Measurements from ENCODE around the gene GNB5.
"Not testable (repeated sequence)": the region's sequence is repeated elsewhere in the genome, so short reads cannot be mapped to it uniquely, and the experiment has no call there.

The GNB5 gene

DNA sequence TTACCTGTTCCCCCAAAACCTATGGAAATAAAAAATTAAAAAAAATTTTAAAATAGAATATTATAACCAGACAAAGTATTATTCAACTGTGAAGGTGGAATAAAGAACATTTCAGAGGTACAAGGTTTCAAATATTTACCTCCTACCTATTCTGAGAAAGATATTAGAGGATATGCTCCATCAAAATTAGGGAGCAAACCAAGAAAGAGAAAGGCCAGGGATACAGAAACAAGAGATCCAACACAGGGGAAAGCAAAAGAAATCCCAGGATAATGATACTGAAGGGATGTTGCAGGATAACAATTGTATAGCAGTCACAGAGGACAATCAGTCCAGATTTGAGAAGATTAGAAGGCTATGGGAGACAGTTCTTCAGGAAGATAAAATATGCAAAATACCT is 101.0 kb downstream of the GNB5 start:
- no peak for DNase-seq

- peak; percentile 50 to 66 (median 58) for DNase-seq
Observed at GRCh38 chr15:52086011-52086786, 105.0 kb downstream of the GNB5 start.

DNA sequence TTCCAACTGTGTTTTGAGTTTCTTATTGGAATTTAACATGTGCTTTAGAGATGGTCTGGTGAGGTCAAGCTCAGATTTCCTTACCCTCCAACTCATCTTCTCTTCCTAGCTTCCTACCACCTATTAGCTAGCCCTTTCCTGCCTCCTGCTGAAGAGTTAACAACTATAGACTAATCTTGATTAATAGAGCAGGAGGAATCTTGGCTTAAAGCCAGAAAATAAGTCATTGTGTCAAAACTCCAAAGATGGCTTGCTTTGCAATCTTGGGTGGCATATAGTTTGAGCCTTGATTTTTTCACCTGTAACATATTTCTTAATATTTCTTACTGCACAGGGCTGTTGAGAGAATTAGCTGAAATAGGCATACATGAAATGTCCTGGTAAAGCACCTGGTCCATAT is 105.9 kb downstream of the GNB5 start:
- no peak for DNase-seq

- DNase-seq, result no peak
Observed at GRCh38 chr15:52083603-52084002, 107.6 kb downstream of the GNB5 start.

DNA sequence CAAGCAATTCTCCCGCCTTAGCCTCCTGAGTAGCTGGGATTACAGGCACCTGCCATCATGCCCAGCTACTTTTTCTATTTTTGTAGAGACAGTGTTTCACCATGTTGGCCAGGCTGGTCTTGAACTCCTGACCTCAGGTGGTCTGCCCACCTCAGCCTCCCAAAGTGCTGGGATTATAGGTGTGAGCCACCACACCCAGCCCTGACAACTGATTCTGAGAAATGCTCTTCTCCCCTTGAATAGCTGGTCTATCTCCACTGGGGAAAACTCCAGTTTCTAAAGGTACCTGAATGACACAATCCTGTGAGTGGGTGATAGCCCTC is 108.2 kb downstream of the GNB5 start:
- DNase-seq, result not testable (repeated sequence)

DNA sequence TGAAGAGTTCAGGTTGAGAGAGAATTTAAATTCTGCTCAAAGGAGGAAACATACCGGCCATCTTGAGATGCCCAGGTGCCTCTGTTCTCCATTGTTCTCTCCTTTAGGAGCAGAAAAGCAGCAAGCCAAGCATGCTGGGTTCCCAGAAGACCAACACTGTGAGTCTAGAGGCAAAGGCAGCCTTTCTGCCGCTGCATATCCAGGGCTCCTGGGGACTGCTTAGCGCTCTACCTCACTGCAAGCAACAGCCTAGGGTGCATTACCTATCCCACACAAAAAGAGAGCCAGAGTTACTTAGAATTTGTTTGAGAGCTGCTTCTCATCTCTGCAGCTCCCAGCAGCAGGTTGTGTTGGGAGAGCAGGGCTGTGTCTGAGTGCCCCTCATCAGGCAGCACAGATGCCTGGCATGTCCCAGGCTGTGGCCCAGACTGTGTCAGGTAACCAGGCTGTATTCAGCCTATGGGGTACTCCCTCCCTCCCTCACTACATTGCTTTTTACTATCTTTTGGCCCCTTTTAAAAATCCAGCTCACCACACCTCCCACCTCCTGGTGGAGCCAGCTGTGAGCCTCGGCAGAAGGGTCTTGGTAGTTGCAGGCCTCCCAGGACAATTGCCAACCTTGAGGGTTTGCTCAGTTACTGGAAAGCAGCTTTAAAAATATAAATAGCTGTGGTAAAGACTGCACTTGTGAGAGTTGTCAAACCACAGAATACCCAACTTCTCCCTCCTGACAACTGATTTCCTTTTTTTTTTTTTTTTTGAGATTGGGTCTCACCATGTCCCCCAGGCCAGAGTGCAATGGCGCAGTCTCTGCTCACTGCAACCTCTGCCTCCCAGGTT is 108.8 kb downstream of the GNB5 start:
- peak in 1 of 3 donors; percentile 29 for DNase-seq

DNA sequence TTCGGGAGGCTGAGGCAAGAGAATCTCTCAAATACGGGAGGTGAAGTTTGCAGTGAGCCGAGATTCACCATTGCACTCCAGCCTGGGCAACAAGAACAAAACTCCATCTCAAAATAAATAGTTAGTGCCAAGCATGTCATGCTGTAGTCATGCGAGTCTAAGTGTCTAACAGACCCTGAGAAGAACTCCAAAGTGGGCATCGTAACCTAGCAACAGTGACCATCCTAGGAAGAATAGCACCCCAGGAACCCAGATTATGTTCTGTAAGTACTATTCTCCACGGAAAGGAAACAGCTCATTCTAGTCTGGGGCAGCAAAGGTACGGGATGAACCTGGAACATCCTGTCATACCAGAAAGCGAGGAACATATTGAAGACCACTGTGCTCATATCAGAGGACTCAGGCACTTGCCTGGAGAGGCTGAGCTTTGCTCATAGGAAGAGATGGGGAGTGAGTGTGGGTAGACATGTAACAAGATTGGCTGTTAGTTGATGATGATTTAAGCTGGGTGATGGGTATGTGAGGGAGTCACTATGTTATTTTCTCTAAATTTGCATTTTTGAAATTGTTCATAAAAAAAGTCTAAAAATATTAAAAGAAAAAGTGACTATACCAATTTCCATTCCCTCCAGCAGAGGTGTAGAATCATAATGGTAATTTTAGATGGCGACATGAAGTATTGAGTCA is 110.3 kb downstream of the GNB5 start:
- DNase-seq, result no peak

GRCh38 chr15:52080031-52080430 is 111.2 kb downstream of the GNB5 start:
- DNase-seq, result no peak

- DNase-seq, result peak; percentile 82 to 95 (median 91)
Observed at GRCh38 chr15:52078876-52079700, 112.1 kb downstream of the GNB5 start.

GRCh38 chr15:52078197-52078875 is 112.9 kb downstream of the GNB5 start:
- no peak for DNase-seq

GRCh38 chr15:52076889-52077781 is 114.1 kb downstream of the GNB5 start:
- peak; percentile 74 to 91 (median 87) for DNase-seq

GRCh38 chr15:52071570-52071969 is 119.6 kb downstream of the GNB5 start:
- DNase-seq, result no peak

- DNase-seq, result no peak
Observed at GRCh38 chr15:52069559-52069958, 121.6 kb downstream of the GNB5 start.

DNA sequence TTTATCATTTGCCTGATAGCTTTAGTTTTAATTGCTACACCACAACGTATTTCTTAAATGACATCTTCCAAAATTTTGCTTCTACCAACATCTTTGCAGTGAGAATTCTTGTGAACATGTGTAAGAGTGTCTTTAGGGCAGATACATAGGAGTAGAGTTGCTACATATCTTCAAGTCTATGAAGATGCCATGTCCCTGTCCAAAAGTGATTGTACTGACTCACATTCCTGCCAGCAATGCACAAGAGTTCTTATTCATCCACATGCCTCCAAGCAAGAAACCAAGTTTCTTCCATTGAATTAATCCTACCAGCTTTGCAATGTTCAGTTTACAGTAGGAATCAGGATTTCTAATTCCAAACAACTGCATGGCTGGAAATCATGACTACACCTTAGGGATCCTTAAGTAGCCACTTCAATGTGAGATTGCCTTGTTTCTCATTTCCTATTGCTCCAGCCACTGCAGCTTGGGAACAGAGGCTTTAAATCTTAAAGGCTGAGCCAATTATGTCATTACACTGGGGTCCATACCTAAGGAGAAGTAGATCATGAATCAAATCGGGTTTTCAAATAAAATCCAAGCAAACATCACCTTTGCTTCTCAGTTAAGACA is 123.1 kb downstream of the GNB5 start:
- peak in 1 of 3 donors; percentile 18 for DNase-seq

- DNase-seq, result no peak
Observed at GRCh38 chr15:52067545-52067926, 123.7 kb downstream of the GNB5 start.

DNA sequence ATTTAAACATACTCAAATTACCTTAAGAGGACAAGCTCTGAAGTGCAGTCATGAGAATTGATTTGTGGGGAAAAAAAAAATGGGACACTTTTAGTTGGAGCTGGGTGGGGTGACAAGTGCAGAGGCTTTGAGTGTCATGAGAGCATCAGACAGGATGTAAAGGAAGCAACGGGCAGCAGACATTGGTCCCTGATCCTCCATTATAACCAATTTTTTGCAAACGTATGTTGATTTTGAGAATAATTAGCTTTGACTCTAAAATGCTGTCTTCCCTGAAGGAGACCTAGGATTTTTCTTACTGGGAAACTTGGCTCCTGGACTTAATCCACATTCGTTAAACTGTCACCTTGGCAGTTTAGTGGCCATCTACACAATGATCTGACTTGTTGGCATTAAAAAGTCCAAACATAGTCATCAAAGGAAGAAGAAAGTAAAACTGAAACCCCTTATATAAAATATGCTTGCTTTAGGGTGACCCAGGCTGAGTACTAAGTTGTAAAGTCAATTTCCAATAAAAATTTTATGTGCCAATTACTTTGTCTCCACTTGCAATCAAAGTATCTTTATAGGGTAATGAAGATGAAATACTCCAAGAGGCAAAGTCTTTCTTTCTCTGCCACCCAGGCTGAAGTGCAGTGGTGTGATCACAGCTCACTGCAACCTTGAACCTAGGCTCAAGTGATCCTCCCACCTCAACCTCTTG is 124.2 kb downstream of the GNB5 start:
- DNase-seq, result no peak

Measured in suppressor macrophage treated with lipopolysaccharide for 1 hour (primary cell).